ENCODE results near the gene LAMB4.

GRCh38 chr7:108078211-108078673, 51.9 kb downstream of the LAMB4 start:
- no peak for TF ChIP-seq CTCF (conservative IDR thresholded peaks at IDR 0.05)
- TF ChIP-seq ZFX (IDR thresholded peaks at IDR 0.05), result no peak

All from C4-2B (cell line).